Central memory CD4-positive, alpha-beta T cell (primary cell): ENCODE measurements around the gene ENO1.
"Not testable (repeated sequence)": the region's sequence is repeated elsewhere in the genome, so short reads cannot be mapped to it uniquely, and the experiment has no call there.

ENCODE experiments used
- DNase-seq: peaks from one replicate; pipeline ENCODE4 v3.0.0; 2022
- total RNA-seq, 3 experiments: gene quantifications; one replicate each; lab custom pipeline; 2026; lab: John Stamatoyannopoulos, UW

The ENO1 gene
- total RNA-seq, result 269 to 4,744 (median 1,469) reads per million in 3 experiments

DNA sequence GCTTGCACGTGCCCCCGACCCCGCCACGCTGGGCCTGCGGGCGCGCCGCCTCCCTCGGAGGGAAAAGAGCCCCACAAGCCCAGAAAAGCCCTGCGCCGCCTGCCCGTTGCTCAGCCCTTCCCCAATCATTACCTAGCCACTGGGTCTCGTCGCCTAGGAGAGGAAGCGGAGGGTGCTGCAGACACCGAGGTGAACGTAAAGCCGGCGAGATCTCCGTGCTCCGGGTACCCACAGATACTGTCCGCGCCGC is at the start of gene ENO1:
Gene ENO1 (minus strand): TSS at position 239 of the 250 bp plus-strand sequence. CDS start 3,778 bp downstream, outside the sequence.
- no peak for DNase-seq

DNA sequence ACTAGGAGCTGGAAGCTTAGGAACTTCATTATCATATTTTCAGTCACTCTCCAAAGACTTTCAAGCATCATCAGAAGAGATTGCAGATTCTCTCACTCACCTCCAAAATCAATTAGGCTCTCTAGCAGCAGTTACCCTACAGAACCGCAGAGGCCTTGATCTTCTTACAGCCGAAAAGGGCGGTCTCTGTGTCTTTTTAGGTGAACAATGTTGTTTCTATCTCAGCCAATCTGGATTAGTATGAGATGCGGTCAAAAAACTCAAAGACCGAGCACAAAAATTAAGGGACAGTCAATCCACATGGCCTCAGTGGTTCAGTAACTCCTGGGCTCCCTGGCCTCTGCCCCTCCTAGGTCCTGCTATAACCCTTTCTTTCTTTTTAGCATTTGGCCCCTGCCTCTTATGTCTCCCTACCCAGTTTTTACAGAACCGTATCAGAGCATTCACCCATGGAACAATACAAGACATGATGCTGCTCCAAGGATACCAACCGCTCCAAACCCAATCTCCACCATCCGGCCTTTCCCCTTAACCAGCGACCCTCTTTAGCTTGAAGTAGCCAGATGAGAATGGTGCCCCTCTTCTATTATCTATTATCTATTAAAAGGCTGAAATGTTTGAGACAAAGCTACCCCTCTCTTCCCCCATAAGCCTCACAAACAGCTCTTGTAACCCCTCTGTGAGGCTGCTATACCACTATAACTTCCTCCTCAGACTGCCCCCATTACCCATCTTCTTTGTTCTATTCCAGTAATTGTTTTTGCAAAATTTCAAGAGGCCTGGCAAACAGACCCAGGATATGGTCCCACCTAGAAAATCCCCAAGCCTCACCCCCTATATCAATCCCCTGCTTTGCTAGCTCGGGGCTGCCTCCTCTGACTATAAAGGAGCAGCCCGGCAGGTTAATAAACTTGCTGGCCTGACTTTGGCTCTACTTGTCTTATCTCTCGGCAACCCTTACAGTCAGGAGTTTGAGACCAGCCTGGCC is 48.5 kb upstream of the ENO1 start:
- DNase-seq, result no peak

DNA sequence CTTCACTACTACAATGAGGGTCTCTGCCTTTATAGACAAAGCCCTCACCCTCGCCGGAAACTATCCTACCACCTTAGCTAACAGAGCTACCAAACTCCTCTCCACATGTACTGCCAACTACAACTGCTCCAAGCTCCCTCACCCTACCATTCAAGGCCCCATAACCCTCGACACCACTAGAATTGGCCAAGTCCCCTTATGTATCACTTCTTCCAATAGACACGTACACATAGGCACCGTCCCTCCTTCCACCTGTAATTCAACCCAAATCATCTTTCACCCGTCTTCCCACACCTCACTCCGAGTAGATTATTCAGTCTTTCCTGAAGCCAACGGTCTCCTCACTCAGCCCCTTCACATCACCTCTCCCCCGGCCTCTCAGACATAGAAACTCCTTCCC is 47.5 kb upstream of the ENO1 start:
- no peak for DNase-seq

DNA sequence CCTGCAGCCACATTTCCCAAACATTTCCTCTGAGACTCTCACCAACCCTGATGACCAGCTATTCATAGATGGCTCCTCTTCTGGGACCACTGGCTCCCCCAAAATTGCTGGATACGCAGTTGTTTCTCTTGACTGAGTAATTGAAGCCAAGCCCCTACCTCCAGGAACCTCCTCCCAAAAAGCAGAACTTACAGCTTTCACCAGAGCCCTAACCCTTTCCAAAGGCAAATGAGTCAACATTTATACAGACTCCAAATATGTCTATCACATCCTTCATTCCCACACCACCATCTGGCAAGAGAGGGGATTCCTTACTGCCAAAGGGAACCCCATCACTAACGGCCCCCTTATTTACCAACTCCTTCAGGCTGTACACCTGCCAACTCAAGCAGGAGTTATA is 46.9 kb upstream of the ENO1 start:
- DNase-seq, result no peak

DNA sequence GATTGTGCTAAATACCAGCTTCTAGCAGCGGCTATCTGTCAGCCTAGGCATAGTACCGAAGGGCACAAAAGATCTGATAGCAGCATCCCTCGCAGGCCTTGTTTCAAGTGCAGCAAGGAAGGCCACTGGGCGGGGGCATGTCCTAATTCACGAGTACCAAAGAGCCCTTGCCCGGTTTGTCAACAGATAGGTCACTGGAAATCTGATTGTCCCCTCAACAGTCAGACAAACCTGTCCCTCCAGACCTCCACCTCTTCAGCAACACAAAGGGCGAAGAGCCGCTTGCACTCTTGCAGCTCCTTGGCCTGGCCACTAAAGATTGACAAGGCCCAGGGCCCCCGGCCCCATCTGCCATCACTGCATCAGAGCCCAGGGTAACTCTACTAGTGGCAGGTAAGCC is 44.5 kb upstream of the ENO1 start:
- no peak for DNase-seq

DNA sequence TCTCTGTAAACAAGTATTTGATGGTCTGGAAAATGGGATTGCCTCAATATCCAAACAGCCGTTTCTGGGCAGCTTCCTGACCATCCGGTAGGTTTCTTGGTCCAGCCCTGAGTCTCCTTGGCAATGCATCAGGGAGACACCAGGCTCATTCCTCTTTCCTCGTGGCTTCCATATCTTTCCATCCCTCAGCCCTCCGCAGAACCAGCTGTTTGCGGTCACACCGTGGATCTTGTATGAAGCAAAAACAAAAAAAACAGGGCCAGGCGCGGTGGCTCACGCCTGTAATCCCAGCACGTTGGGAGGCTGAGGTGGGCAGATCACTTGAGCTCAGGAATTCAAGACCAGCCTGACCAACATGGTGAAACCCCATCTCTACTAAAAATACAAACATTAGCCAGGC is 39.0 kb upstream of the ENO1 start:
- DNase-seq, result not testable (repeated sequence)

DNA sequence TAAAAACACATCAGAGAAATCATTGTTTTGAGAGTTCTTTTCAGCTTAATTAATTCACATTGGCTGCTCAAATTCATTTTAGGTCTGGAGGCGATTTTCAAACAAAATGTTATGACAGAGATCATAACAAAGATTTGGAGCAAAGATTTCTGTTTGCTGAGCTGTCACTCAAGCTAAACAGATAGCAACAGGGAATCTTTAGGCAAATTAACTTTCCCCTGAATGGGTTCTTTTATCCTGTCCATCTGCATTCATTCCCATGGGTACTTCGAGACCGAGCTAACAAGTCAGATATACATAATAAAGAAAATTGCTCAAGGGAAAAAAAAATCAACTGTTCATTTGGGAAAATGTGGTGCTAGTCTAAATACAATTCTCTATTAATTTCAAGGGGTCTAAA is 37.0 kb upstream of the ENO1 start:
- DNase-seq, result no peak

DNA sequence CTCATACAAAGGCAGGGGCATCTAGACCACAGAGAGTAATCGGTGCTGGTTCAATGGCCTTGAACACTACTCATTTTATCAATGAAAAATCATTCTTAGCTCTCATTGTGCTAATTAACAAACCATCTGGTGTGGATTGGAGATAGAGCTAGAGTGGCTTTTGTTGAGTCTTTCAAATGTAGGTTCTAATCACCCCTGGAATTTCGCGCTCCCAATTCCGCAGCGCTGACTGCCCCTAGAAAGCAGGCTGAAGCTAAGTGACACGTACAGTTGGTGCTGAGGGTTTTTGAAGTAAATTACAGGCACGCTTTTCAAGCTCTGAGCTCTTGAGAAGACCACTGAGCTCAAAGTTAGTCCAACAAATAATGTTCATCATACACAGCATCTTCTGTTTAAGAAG is 36.0 kb upstream of the ENO1 start:
- no peak for DNase-seq

DNA sequence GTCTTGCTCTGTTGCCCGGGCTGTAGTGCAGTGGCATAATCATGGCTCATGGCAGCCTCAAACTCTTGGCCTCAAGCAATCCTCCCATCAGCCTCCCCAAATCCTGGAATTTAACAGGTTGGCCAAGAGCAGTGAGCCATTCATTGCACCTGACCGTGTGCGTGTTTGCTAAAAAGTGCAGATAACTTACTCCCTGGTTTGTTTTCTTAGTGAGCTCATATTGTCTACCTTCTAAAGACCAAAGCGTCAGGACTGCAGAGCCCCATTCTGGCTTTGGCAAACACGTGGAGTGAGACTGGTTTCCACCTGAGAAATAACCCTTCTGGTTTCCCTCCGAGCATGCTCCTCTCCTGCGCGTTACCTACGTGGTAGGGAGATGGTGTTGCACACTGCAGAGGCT is 35.0 kb upstream of the ENO1 start:
- no peak for DNase-seq

DNA sequence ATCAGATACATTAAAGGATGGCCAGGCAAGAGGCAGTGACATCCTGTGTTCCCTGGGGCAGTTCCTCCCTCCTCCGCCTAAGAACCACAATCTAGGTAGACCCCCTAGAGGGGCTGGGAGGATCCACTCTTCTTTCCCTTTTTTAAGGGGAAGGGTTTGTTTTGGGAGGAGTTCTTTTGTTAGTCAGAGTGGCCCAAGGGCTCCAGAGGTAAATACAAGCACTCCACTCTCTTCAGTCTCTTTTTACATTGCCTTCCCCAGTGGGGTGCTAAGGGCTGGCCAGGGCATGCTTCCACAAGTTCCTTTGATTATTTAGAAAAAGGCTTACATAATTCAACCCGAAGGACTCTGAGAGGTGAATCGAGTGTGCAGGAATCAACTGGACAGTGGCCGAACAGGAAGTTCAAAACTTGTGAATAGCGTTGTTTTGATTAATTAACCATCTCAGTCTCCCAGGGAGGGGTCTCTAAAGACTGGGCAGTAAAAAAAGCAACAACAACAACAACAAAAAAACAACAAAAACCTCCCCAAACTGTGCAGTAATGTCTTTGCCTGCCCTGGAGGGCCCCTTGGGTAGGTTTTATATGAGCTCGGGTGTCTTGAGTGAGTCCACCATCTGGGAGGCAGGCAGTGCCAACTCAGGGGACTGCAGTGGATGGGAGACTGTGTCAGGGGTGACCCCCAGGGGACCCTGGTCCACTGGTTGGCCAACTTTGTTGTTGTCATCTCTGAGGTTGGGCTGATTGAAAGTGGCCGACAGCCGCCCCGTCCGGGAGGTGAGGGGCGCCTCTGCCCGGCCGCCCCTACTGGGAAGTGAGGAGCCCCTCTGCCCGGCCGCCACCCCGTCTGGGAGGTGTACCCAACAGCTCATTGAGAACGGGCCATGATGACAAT is 33.2 kb upstream of the ENO1 start:
- DNase-seq, result no peak

DNA sequence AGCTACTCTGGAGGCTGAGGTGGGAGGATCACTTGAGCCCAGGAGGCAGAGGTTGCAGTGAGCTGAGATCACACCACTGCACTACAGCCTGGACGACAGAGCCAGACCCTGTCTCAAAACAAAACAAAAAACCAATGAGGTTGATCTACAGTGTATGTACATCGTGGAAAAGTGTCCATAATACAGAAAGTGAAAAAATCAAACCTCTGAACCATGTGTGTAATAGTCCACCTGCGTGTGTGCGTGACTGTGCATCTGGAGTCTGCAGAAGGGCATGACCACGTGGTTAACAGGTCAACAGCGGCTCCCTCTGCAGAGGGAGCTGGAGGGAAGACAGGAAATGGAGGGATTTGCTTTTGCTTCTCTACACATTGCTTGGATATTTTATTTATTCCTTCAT is 32.4 kb upstream of the ENO1 start:
- DNase-seq, result no peak

DNA sequence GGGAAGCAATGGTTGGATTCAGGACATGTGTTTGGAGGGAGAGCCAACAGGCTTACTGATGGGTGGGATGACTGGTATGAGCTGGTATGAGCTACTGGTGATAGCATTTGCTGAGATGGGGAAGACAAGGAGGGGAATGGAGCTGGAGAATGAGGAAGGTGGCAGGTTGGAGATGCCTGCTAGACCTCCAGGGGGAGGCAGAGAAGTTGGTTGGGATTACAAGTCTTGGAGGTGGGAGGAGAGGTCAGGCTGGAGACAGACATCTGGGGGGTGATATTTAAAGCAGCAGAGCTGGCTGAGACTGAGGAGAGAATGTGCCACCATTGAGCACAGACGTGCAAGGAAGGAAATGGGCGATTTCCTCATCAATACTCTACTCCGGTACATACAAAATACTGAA is 31.8 kb upstream of the ENO1 start:
- DNase-seq, result no peak

DNA sequence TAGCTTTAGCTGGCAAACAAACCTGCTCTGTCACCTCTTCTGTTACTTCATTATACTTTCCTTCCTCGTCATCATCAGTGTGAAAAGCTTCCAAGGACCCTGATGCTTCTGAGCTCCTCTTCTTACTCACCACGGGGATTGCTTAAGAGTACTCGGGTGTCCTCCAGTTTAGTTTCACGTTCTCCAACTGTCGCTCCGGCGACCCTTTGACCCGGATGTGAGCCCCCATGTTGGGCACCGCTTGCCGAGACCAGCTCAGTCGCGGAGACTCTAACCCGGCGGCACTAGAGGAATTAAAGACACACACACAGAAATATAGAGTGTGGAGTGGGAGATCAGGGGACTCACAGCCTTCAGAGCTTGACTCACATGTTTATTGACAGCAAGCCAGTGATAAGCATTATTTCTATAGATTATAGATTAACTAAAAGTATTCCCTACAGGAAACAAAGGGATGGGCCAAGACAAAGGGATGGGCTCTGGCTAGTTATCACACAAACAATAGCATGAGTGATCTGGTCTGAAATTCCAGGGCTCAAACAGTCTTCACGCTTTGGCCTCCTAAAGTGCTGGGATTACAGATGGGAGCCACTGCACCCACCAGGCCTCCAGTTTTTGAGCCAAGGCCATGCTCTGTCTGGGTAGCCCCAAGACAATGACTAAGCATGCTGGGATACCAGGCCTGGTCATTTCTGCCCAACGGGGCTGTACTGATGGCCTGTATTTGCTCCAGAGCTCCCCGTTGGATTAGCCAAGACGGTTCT is 30.1 kb upstream of the ENO1 start:
- no peak for DNase-seq

DNA sequence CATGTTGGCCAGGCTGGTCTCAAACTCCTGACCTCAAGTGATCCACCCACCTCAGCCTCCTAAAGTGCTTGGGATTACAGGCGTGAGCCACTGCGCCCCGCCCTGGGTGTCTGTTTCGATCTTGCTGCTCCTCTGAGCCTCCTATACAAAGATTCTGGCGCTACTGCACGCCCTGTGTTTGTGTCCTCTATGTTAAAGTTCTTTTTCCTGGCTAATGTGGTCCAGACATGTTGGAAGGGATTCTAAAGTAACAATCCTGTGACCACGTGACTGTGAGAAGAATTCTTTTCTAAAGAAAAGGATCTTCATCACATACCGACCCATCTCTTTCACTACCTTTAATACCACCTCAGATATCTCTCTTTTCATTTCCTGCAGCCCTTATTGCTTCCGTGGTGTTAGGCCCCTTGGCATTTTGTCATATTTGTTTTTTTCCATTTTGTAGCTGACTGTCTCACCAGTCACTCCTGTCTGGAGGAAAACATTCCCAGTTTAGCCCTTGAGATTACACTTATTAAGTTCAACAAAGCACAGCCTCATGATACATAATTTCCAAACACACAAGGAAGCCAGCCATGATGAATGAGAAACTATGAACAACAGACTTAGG is 27.2 kb upstream of the ENO1 start:
- DNase-seq, result no peak

DNA sequence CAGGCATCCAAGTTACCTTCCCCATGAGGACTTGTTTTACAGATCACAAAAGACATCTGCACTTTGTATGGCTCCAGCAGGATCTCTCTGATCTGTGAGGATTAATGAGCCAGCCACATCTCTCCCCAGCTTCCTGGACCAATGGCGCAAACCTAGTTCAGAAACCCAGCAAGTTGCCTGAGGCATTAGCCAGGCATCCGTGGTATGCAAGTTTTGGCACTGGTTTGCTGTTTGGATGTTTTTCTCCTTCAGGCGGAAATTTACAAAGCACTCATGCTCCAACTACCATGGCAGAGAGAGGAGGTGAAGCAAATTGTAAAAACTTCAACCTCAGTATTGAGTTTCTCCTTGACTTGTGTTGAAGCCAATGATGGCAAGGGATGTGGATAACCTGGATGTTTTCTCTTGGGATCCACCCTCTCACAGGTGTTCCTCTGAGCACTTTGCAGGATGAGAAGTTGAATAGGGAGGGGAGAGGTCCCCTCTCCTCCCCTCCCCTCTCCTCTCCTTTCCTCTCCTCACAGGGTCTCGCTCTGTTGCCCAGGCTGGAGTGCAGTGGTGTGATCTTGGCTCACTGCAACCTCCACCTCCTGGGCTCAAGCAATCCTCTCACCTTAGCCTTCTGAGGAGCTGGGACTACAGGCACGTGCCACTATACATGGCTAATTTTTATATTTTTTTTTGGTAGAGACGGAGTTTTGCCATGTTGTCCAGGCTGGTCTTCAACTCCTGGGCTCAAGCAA is 25.6 kb upstream of the ENO1 start:
- DNase-seq, result no peak

DNA sequence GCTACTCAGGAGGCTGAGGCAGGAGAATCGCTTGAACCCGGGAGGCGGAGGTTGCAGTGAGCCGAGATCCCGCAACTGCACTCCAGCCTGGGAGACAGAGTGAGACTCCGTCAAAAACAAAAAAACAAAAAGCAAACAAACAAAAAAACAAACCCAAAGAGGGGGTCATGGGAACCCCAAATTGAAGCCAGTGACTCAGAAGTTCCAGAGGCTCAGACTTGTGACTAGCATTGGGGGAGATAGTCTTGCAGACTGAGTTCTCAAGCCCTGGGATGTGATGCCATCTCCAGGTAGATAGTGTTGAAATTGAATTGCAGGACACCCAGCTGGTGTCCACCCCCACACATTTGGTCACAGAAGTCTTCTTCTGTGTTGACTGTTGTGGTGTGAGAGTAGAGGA is 24.9 kb upstream of the ENO1 start:
- DNase-seq, result no peak

DNA sequence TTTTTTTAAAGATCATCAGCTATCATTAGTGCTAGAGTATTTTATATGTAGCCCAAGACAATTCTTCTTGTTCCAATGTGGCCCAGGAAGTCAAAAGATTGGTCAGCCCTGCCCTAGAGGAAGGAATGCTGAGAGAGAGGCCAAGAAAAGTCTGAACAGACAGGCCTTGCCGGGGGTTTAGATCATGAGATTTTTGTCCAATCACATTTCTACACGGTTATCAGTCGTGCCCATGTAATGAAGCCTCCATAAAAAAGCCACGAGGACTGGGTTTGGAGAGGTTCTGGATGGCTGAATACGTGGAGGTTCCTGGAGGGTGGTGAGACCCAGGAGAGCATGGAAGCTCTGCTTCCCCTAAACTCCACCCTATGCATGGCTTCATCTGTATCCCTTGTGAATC is 24.3 kb upstream of the ENO1 start:
- DNase-seq, result no peak

DNA sequence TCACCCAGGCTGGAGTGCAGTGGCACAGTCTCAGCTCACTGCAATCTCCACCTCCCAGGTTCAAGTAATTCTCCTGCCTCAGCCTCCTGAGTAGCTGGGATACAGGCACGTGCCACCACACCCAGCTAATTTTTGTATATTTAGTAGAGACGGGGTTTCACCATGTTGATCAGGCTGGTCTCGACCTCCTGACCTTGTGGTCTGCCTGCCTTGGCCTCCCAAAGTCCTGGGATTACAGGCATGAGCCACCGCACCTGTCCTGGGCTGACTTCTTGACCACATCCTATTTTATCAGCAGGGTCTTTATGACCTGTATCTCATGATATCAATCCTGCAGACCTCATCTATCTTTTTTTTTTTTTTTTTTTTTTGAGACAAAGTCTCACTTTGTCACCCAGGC is 22.2 kb upstream of the ENO1 start:
- not testable (repeated sequence) for DNase-seq

DNA sequence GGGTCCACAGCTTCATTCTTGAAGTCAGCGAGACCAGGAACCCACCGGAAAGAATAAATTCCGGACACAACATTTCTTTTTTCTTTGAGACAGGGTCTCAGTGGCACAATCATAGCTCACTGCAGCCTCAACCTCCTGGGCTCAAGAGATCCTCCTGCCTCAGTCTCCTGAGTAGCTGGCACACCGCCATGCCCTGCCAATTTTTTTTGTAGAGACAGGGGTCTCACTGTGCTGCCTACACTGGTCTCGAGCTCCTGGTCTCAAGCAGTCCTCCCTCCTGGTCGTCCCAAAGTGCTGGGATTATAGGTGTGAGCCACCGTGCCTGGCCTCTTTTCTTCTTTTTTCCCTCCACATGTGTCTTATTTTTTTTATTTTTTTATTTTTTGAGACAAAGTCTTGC is 20.6 kb upstream of the ENO1 start:
- DNase-seq, result no peak

DNA sequence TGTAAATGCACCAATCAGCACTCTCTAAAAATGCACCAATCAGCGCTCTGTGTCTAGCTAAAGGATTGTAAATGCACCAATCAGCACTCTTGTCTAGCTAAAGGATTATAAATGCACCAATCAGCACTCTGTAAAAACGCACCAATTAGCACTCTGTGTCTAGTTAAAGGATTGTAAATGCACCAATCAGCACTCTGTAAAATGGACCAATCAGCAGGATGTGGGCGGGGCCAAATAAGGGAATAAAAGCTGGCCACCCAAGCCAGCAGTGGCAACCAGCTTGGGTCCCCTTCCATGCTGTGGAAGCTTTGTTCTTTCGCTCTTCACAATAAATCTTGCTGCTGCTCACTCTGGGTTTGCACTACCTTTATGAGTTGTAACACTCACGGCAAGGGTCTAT is 19.9 kb upstream of the ENO1 start:
- DNase-seq, result not testable (repeated sequence)

DNA sequence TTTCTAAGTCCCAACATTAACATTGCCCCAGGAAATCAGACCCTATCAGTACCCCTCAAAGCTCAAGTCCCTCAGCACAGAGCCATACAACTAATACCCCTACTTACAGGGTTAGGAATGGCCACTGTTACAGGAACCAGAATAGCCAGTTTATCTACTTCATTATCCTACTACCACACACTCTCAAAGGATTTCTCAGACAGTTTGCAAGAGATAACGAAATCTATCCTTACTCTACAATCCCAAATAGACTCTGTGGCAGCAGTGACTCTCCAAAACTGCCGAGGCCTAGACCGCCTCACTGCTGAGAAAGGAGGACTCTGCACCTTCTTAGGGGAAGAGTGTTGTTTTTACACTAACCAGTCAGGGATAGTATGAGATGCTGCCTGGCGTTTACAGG is 19.0 kb upstream of the ENO1 start:
- DNase-seq, result not testable (repeated sequence)

DNA sequence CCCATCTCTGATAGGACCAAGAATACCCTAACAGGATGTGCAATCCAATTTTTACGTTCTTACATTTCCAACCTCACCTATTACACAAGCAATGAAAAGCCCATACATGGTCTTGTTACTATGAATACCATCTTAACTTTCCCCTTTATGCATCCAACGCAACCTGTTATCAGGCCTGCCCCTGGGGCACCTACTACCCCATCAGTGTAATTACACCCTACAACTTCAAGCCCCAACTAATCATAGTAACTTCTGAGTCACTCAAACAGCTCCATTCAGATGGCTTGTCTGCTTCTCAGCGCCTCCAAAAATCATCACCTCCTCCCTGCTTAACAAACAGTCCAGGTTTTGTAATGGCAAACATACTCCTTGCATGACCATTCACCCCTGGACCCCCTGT is 18.3 kb upstream of the ENO1 start:
- DNase-seq, result not testable (repeated sequence)
